AG08396 (cell line): ENCODE results near the gene GNL3.
"Not testable (repeated sequence)": the region's sequence is repeated elsewhere in the genome, so short reads cannot be mapped to it uniquely, and the experiment has no call there.

ENCODE experiments used
- DNase-seq: peaks from one replicate; pipeline ENCODE4 v3.0.0; 2012; ENCODE audit warnings: low spot score, mixed read lengths

The GNL3 gene

GRCh38 chr3:52685709-52686691 lies at the start of gene GNL3, which contains the start of gene PBRM1:
GNL3 (plus strand) TSS chr3:52686032; CDS start chr3:52686093, 61 bp downstream.
PBRM1 (minus strand) TSS chr3:52685913.
- DNase-seq = peak; percentile 94

- DNase-seq = no peak
Measured at GRCh38 chr3:52636673-52637072, 49.2 kb upstream of the GNL3 start.

GRCh38 chr3:52645549-52645948 lies 40.3 kb upstream of the GNL3 start:
- DNase-seq = no peak

GRCh38 chr3:52649461-52650210 lies 36.2 kb upstream of the GNL3 start:
- DNase-seq = peak; percentile 8

GRCh38 chr3:52650439-52650838 lies 35.4 kb upstream of the GNL3 start:
- no peak for DNase-seq

- no peak for DNase-seq
Measured at GRCh38 chr3:52651592-52651991, 34.2 kb upstream of the GNL3 start.

- no peak for DNase-seq
Measured at GRCh38 chr3:52655895-52656294, 29.9 kb upstream of the GNL3 start.

GRCh38 chr3:52660046-52660445 lies 25.8 kb upstream of the GNL3 start:
- no peak for DNase-seq

- DNase-seq = no peak
Measured at GRCh38 chr3:52663098-52663497, 22.7 kb upstream of the GNL3 start.

- DNase-seq = peak; percentile 84
Measured at GRCh38 chr3:52670621-52671521, 15.0 kb upstream of the GNL3 start.

GRCh38 chr3:52671676-52672075 lies 14.2 kb upstream of the GNL3 start:
- no peak for DNase-seq

- DNase-seq = not testable (repeated sequence)
Measured at GRCh38 chr3:52676201-52676600, 9.6 kb upstream of the GNL3 start.

GRCh38 chr3:52678265-52679198 lies 7.3 kb upstream of the GNL3 start:
- DNase-seq = no peak

- DNase-seq = no peak
Measured at GRCh38 chr3:52679199-52679538, 6.7 kb upstream of the GNL3 start.

GRCh38 chr3:52679811-52680210 lies 6.0 kb upstream of the GNL3 start:
- DNase-seq = no peak

- DNase-seq = peak; percentile 1
Measured at GRCh38 chr3:52681596-52681995, 4.2 kb upstream of the GNL3 start.

- DNase-seq = peak; percentile 72
Measured at GRCh38 chr3:52682016-52682415, 3.8 kb upstream of the GNL3 start.

GRCh38 chr3:52683611-52684010 lies 2.2 kb upstream of the GNL3 start:
- no peak for DNase-seq

- DNase-seq = no peak
Measured at GRCh38 chr3:52684184-52684583, 1.6 kb upstream of the GNL3 start.

- DNase-seq = peak; percentile 93
Measured at GRCh38 chr3:52685285-52685708, 535 bp upstream of the GNL3 start.

- DNase-seq = no peak
Measured at GRCh38 chr3:52688266-52688665, 2.4 kb downstream of the GNL3 start.
